Activated CD8-positive, alpha-beta T cell treated with anti-CD3 and anti-CD28 coated beads for 36 hours (primary cell): ENCODE measurements around the gene TTC28. TPM values are rescaled to one million over a fixed set of nuclear protein-coding genes. Genes with fewer than 3 reads are reported as not detected.
"Not testable (repeated sequence)": the region's sequence is repeated elsewhere in the genome, so short reads cannot be mapped to it uniquely, and the experiment has no call there.

Source experiments
- ATAC-seq: fragments of 200-7000 bp; cut with Tn5 transposase; one replicate; pipeline ENCODE4 v1.10.0; 2021; ENCODE audit warnings: mild to moderate bottlenecking, moderate library complexity
- CTCF ChIA-PET: fragments of 350-600 bp; sonication (Branson Sonifier 250); formaldehyde crosslinking; loops from one replicate; lab custom pipeline; 2021; ENCODE audit warnings: antibody characterized with exemption; lab: Charles Lee
- POLR2A ChIA-PET: fragments of 350-600 bp; sonication (Branson Sonifier 250); formaldehyde crosslinking; loops from one replicate; lab custom pipeline; 2021; ENCODE audit warnings: antibody characterized with exemption; lab: Charles Lee
- DNase-seq: peaks from one replicate; pipeline ENCODE4 v3.0.0-alpha.2; 2020
- H3K27ac Mint-ChIP-seq: one replicate; pipeline ENCODE4 v1.8.0; 2021; ENCODE audit warnings: mild to moderate bottlenecking, mixed read lengths
- H3K27me3 Mint-ChIP-seq: one replicate; pipeline ENCODE4 v1.8.0; 2021; ENCODE audit warnings: mixed read lengths
- H3K36me3 Mint-ChIP-seq: one replicate; pipeline ENCODE4 v1.8.0; 2021; ENCODE audit warnings: low read depth, mixed read lengths
- H3K4me1 Mint-ChIP-seq: one replicate; pipeline ENCODE4 v1.8.0; 2021; ENCODE audit warnings: low read depth, mixed read lengths
- H3K4me3 Mint-ChIP-seq: one replicate; pipeline ENCODE4 v1.8.0; 2021; ENCODE audit warnings: mild to moderate bottlenecking, moderate library complexity, mixed read lengths
- H3K9me3 Mint-ChIP-seq: one replicate; pipeline ENCODE4 v1.8.0; 2021; ENCODE audit warnings: mixed read lengths
- CTCF ChIP-seq: fragments of 200-600 bp; IDR thresholded peaks from one replicate; pipeline ENCODE4 v1.8.0; 2022; ENCODE audit warnings: antibody characterized with exemption, mild to moderate bottlenecking
- intact Hi-C: fragments of 100-400 bp; cut with micrococcal nuclease; formaldehyde crosslinking; loops from one replicate; pipeline ENCODE4 v1.10.0; 2022
- total RNA-seq, 2 experiments: library from RNA; stranded (reverse); gene quantifications; one replicate each; pipeline ENCODE4 v1.2.3, GENCODE V29; 2021

Gene TTC28
- total RNA-seq, 2 experiments from 2014 or later, result 0.58 to 1.9 TPM

GRCh38 chr22:28710576-28711191 is 31.0 kb upstream of the TTC28 start:
- H3K4me3 Mint-ChIP-seq, result no peak overlapping the region
- no peak for DNase-seq
- no peak for TF ChIP-seq CTCF
- intact Hi-C loops, result no loop called here
- H3K4me1 Mint-ChIP-seq, result peaks cover 9% of the 10 kb centered on the region
- no peak for ATAC-seq
- CTCF ChIA-PET, result no interaction called here
- no peaks in the 10 kb centered on the region for H3K9me3 Mint-ChIP-seq
- peaks cover 15% of the 10 kb centered on the region for H3K36me3 Mint-ChIP-seq
- POLR2A ChIA-PET, result no interaction called here
- H3K27ac Mint-ChIP-seq, result no peak overlapping the region
- no peaks in the 10 kb centered on the region for H3K27me3 Mint-ChIP-seq

DNA sequence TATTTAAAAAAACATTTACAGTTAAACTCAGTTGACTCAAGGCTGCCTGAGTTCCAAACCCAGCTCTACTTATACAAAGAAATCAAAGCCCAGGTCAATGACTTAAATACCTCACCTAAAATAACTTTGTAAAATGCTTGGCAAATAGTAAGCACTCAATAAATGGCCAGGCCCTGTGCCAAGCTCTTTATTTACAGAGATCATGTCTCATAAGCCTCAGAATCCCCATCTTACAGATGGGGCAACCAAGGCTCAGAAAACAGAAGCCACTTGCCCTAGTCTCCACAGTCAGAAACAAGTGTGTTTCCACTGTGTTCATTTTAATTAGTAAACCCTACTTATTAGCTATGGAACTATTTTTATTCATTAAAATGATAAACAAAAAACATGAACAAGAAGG is 30.5 kb upstream of the TTC28 start:
- ChIA-PET POLR2A (no interaction called here), CTCF (interaction anchor here (1.3 kb wide), 1 partner anchor 12 kb away, joined by 3 read pairs; no protein-coding TSS in a partner anchor)
- peaks cover 15% of the 10 kb centered on the region for H3K36me3 Mint-ChIP-seq
- H3K9me3 Mint-ChIP-seq, result no peaks in the 10 kb centered on the region
- TF ChIP-seq CTCF, result no peak
- no peak for ATAC-seq
- H3K27me3 Mint-ChIP-seq, result no peaks in the 10 kb centered on the region
- no peak for DNase-seq
- peaks cover 9% of the 10 kb centered on the region for H3K4me1 Mint-ChIP-seq
- no peak overlapping the region for H3K27ac Mint-ChIP-seq
- intact Hi-C loops, result no loop called here
- no peak overlapping the region for H3K4me3 Mint-ChIP-seq

- H3K36me3 Mint-ChIP-seq, result peaks cover 15% of the 10 kb centered on the region
- DNase-seq, result no peak
- H3K27ac Mint-ChIP-seq, result no peak overlapping the region
- ATAC-seq, result no peak
- no peaks in the 10 kb centered on the region for H3K9me3 Mint-ChIP-seq
- H3K4me3 Mint-ChIP-seq, result no peak overlapping the region
- ChIA-PET POLR2A (interaction anchor here (0.6 kb wide), 1 partner anchor 86 kb away, joined by 3 read pairs; no protein-coding TSS in a partner anchor), CTCF (no interaction called here)
- no peaks in the 10 kb centered on the region for H3K27me3 Mint-ChIP-seq
- intact Hi-C loops, result no loop called here
- no peaks in the 10 kb centered on the region for H3K4me1 Mint-ChIP-seq
- TF ChIP-seq CTCF, result no peak
These were observed 27.2 kb upstream of the TTC28 start for GRCh38 chr22:28706845-28707244.

DNA sequence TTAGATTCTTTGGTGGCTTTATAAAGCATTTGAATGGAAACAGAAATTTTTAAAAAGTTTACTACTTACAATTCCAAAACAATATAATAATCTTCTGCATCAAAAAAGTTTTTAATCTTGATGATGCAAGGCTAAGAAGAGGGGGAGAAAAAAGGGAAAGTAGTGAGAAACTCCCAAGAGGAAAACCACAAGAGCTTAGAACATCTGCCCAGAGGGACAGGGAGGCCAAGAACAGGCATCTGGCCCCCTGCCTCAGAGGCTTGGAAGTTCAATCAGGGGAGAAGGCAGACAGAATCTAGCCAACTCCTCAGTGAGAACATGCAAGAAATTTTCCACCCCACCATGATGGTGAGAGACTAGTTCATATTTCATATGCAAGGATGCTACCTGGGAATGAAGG is 23.8 kb upstream of the TTC28 start:
- no peak for DNase-seq
- Mint-ChIP-seq H3K27me3 (no peaks in the 10 kb centered on the region), H3K4me3 (no peak overlapping the region), H3K4me1 (no peaks in the 10 kb centered on the region), H3K36me3 (peaks cover 14% of the 10 kb centered on the region), H3K9me3 (no peaks in the 10 kb centered on the region), H3K27ac (no peak overlapping the region)
- TF ChIP-seq CTCF, result no peak
- POLR2A ChIA-PET, result no interaction called here
- no peak for ATAC-seq
- CTCF ChIA-PET, result no interaction called here
- intact Hi-C loops, result no loop called here

DNA sequence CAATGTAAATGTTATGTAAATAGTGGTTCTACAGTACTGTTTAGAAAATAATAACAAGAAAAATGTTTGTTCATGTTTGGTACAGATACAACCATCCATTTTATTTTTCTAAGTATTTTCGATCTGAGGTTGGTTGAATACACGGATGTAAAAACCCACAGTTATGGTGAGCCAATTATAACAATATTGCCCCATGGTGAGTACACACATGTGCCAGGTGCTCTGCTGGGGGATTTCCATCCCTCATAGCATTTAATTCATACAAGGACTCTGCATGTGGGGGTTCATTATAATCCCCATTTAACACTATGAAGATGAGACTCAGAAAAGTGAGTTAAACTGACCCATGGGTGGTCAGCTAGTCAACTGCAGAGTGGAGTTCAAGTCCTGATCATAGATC is 23.3 kb upstream of the TTC28 start:
- Mint-ChIP-seq H3K9me3 (no peaks in the 10 kb centered on the region), H3K27me3 (no peaks in the 10 kb centered on the region), H3K36me3 (peaks cover 16% of the 10 kb centered on the region), H3K4me3 (no peak overlapping the region), H3K27ac (no peak overlapping the region), H3K4me1 (no peaks in the 10 kb centered on the region)
- no peak for ATAC-seq
- ChIA-PET CTCF (no interaction called here), POLR2A (no interaction called here)
- intact Hi-C loops, result no loop called here
- DNase-seq, result no peak
- no peak for TF ChIP-seq CTCF

DNA sequence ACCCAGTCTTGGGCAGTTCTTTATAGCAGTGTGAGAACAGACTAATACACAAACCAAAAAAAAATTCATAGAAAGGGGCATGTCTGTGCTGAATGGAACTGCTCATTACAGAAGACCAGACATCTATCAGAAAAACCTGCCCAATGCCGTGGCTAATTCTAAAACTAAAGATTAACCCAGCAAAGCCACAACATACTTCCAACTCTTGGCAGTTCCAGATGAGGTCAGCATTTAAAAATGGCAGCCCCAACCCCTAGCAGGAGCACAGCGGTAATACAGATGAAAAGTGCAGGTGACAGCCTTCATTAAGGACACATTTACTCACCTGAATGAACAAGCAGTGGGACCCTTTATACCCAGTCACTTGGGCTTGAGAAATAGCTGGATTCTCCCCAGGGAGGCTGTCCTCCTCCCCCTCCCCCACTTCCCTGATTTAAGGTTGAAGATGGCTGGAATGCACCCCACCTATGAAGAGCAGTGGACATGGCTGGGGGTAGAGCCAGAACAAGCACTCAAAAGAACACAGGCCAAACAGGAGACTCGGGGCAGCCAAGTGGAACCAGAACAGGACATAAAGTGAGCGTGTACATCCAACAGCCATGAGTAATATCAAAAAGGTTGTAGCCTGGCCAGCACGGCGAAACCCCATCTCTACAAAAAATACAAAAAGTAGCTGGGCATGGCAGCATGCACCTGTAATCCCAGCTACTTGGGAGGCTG is 13.6 kb upstream of the TTC28 start:
- ATAC-seq, CTCF ChIA-PET, H3K4me1 Mint-ChIP-seq, H3K27me3 Mint-ChIP-seq, H3K27ac Mint-ChIP-seq, intact Hi-C loops, H3K9me3 Mint-ChIP-seq, POLR2A ChIA-PET, H3K4me3 Mint-ChIP-seq, DNase-seq, H3K36me3 Mint-ChIP-seq: not testable (repeated sequence)

DNA sequence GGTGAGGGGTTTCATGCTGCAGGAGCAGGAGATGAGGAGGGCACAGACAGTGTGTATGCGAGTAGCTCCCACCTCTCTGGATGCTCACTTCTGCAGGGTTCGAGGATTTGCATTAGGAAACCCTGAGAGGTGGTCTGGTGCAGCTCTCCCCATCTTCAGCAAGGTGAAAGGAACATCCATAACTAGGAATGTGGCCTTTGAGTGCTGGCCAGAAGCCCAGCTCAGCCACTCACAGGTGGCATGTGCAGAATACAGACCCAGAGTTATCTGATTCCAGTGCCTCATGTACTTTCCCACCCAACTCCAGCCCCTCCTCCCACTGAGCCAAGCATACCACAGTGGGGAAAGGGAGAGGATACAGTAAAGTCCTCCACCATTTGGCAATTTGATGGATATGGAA is 10.2 kb upstream of the TTC28 start:
- H3K36me3 Mint-ChIP-seq, H3K27ac Mint-ChIP-seq, H3K4me3 Mint-ChIP-seq, intact Hi-C loops, DNase-seq, H3K27me3 Mint-ChIP-seq, ATAC-seq, H3K4me1 Mint-ChIP-seq, POLR2A ChIA-PET, CTCF ChIA-PET, H3K9me3 Mint-ChIP-seq: not testable (repeated sequence)
